Fibroblast of skin of right quadriceps (primary cell): ENCODE data around the gene GRK6.
"Not testable (repeated sequence)": the region's sequence is repeated elsewhere in the genome, so short reads cannot be mapped to it uniquely, and the experiment has no call there.

ENCODE experiments used
- DNase-seq: peaks from one replicate; pipeline ENCODE4 v3.0.0-alpha.2; 2013

Gene GRK6

GRCh38 chr5:177472460-177473442 lies 46.3 kb downstream of the GRK6 start:
- DNase-seq: no peak

- peak; percentile 74 for DNase-seq
Measured at GRCh38 chr5:177473443-177474001, 47.0 kb downstream of the GRK6 start, which contains the start of gene DBN1. Gene DBN1 (minus strand): TSS chr5:177473634. CDS start chr5:177473521, 113 bp downstream.

- DNase-seq: no peak
Measured at GRCh38 chr5:177474002-177474476, 47.6 kb downstream of the GRK6 start.

GRCh38 chr5:177474846-177475562 lies 48.5 kb downstream of the GRK6 start:
- DNase-seq: no peak

- no peak for DNase-seq
Measured at GRCh38 chr5:177475563-177476427, 49.3 kb downstream of the GRK6 start.

GRCh38 chr5:177476531-177477233 lies 50.2 kb downstream of the GRK6 start:
- peak; percentile 65 for DNase-seq

- DNase-seq: no peak
Measured at GRCh38 chr5:177477701-177478477, 51.4 kb downstream of the GRK6 start.

- DNase-seq: peak; percentile 45
Measured at GRCh38 chr5:177478711-177479646, 52.5 kb downstream of the GRK6 start.

- DNase-seq: peak; percentile 32
Measured at GRCh38 chr5:177479774-177480173, 53.3 kb downstream of the GRK6 start.

- DNase-seq: no peak
Measured at GRCh38 chr5:177482359-177482795, 55.9 kb downstream of the GRK6 start.

- no peak for DNase-seq
Measured at GRCh38 chr5:177483042-177483441, 56.6 kb downstream of the GRK6 start.

GRCh38 chr5:177483994-177484901 lies 57.8 kb downstream of the GRK6 start:
- DNase-seq: no peak

- no peak for DNase-seq
Measured at GRCh38 chr5:177484902-177485549, 58.5 kb downstream of the GRK6 start.

- DNase-seq: not testable (repeated sequence)
Measured at GRCh38 chr5:177485753-177486152, 59.3 kb downstream of the GRK6 start.

GRCh38 chr5:177486256-177486655 lies 59.8 kb downstream of the GRK6 start:
- no peak for DNase-seq

GRCh38 chr5:177487144-177487543 lies 60.7 kb downstream of the GRK6 start:
- DNase-seq: no peak

- no peak for DNase-seq
Measured at GRCh38 chr5:177487975-177488374, 61.5 kb downstream of the GRK6 start.
